ENCODE measurements around the gene CALCR. TPM values are rescaled to one million over a fixed set of nuclear protein-coding genes. Genes with fewer than 3 reads are reported as not detected.

CALCR gene
- total and polyA plus RNA-seq, 2 donors (not counting 1 experiment from before 2014, with no cell fraction given), result not detected

- POLR2A ChIA-PET, result no interaction called here
- peaks cover 3% of the 10 kb centered on the region for H3K4me1 Mint-ChIP-seq
- H3K9me3 Mint-ChIP-seq (ENCODE audit: insufficient read depth), result no peaks in the 10 kb centered on the region
- intact Hi-C loops (cut with micrococcal nuclease), result no loop called here
- CTCF ChIA-PET, result no interaction called here
- peaks cover 0 to 17% (median 3%) of the 10 kb centered on the region in 4 experiments for H3K27me3 ChIP-seq (replicated peaks in 1 of 4; ENCODE audit: control extremely low read depth in 1 of 4, control insufficient read depth in 3 of 4, insufficient read depth in 4 of 4, low read length in 3 of 4)
- H3K27ac Mint-ChIP-seq, result no peak overlapping the region
- no peaks in the 10 kb centered on the region for H4K20me1 ChIP-seq (ENCODE audit: control insufficient read depth, insufficient read depth, low read length, poor library complexity, severe bottlenecking)
- H3K27ac ChIP-seq (ENCODE audit: low read length in 2 of 2), result no peak overlapping the region
- H3K9ac ChIP-seq (ENCODE audit: low read length), result no peak overlapping the region
- H3K4me3 Mint-ChIP-seq, result no peak overlapping the region
- no peak overlapping the region for H3K4me3 ChIP-seq (ENCODE audit: control extremely low read depth in 1 of 5, extremely low read depth in 1 of 5, insufficient read depth in 1 of 5, low read depth in 2 of 5, low read length in 4 of 5)
- no peaks in the 10 kb centered on the region for H3K9me3 ChIP-seq (ENCODE audit: control extremely low read depth in 1 of 3, control insufficient read depth in 2 of 3, insufficient read depth in 1 of 3, low read length in 2 of 3)
- no CpG with 5 or more reads among the region's 2 CpGs for WGBS (ENCODE audit: insufficient coverage)
- no peak overlapping the region for H2AFZ ChIP-seq (ENCODE audit: insufficient read depth, low read depth, low read length, poor library complexity, severe bottlenecking)
- no peak for TF ChIP-seq CTCF (IDR thresholded peaks at IDR 0.05)
- TF ChIP-seq EZH2 (IDR thresholded peaks at IDR 0.05; ENCODE audit: borderline replicate concordance, insufficient read depth, low read depth, low read length, poor library complexity, severe bottlenecking), result no peak
- no peak overlapping the region for H3K4me2 ChIP-seq (replicated peaks; ENCODE audit: low read depth, low read length, poor library complexity, severe bottlenecking)
- H3K4me1 ChIP-seq (ENCODE audit: control insufficient read depth in 2 of 2, insufficient read depth in 2 of 2, low read length in 2 of 2), result peaks cover 0 to 2% of the 10 kb centered on the region in 2 donors
- no peaks in the 10 kb centered on the region for H3K36me3 ChIP-seq (replicated peaks in 1 of 2; ENCODE audit: control extremely low read depth in 1 of 2, control insufficient read depth in 1 of 2, extremely low read depth in 1 of 2, insufficient read depth in 2 of 2, low read length in 1 of 2)
- peaks cover 23% of the 10 kb centered on the region for H3K27me3 Mint-ChIP-seq
- DNase-seq, result no peak
- H3K79me2 ChIP-seq (ENCODE audit: control insufficient read depth, insufficient read depth, low read length), result no peaks in the 10 kb centered on the region
- ATAC-seq (ENCODE audit: low read depth), result no peak
Observed at GRCh38 chr7:93569189-93569588, 5.3 kb downstream of the CALCR start.

GRCh38 chr7:93566876-93567275, 7.6 kb downstream of the CALCR start:
- H3K4me1 ChIP-seq (ENCODE audit: control insufficient read depth in 2 of 2, insufficient read depth in 2 of 2, low read length in 2 of 2), result peaks cover 6 to 9% of the 10 kb centered on the region in 2 donors
- intact Hi-C loops (cut with micrococcal nuclease), result no loop called here

More at GRCh38 chr7:93566876-93567275, 7.6 kb downstream of the CALCR start:
- CTCF ChIA-PET, result interaction anchor here (1.6 kb wide), 1 partner anchor 16 kb away, joined by 3 read pairs; no protein-coding TSS in a partner anchor
- no peak overlapping the region for H3K4me3 Mint-ChIP-seq
- Histone ChIP-seq H3K9ac (ENCODE audit: low read length) (no peak overlapping the region), H4K20me1 (ENCODE audit: control insufficient read depth, insufficient read depth, low read length, poor library complexity, severe bottlenecking) (no peaks in the 10 kb centered on the region), H3K9me3 (ENCODE audit: control extremely low read depth in 1 of 3, control insufficient read depth in 2 of 3, insufficient read depth in 1 of 3, low read length in 2 of 3) (no peaks in the 10 kb centered on the region), H3K27ac (ENCODE audit: low read length in 2 of 2) (no peak overlapping the region), H3K36me3 (replicated peaks in 1 of 2; ENCODE audit: control extremely low read depth in 1 of 2, control insufficient read depth in 1 of 2, extremely low read depth in 1 of 2, insufficient read depth in 2 of 2, low read length in 1 of 2) (no peaks in the 10 kb centered on the region), H3K79me2 (ENCODE audit: control insufficient read depth, insufficient read depth, low read length) (no peaks in the 10 kb centered on the region), H3K27me3 (replicated peaks in 1 of 4; ENCODE audit: control extremely low read depth in 1 of 4, control insufficient read depth in 3 of 4, insufficient read depth in 4 of 4, low read length in 3 of 4) (peaks cover 0 to 4% (median 0%) of the 10 kb centered on the region in 4 experiments), H3K4me2 (replicated peaks; ENCODE audit: low read depth, low read length, poor library complexity, severe bottlenecking) (no peak overlapping the region), H2AFZ (ENCODE audit: insufficient read depth, low read depth, low read length, poor library complexity, severe bottlenecking) (no peak overlapping the region), H3K4me3 (ENCODE audit: control extremely low read depth in 1 of 5, extremely low read depth in 1 of 5, insufficient read depth in 1 of 5, low read depth in 2 of 5, low read length in 4 of 5) (no peak overlapping the region)
- H3K27ac Mint-ChIP-seq, result no peak overlapping the region
- ATAC-seq (ENCODE audit: low read depth) (no peak), DNase-seq (no peak)
- peaks cover 11% of the 10 kb centered on the region for H3K4me1 Mint-ChIP-seq
- no peak for TF ChIP-seq CTCF (IDR thresholded peaks at IDR 0.05)
- no peak for TF ChIP-seq EZH2 (IDR thresholded peaks at IDR 0.05; ENCODE audit: borderline replicate concordance, insufficient read depth, low read depth, low read length, poor library complexity, severe bottlenecking)
- H3K9me3 Mint-ChIP-seq (ENCODE audit: insufficient read depth), result no peaks in the 10 kb centered on the region
- peaks cover 9% of the 10 kb centered on the region for H3K27me3 Mint-ChIP-seq
- POLR2A ChIA-PET, result no interaction called here
